Muscle of arm (tissue), 12 donors: ENCODE data around the gene NR6A1. TPM values are rescaled to one million over a fixed set of nuclear protein-coding genes. Genes with fewer than 3 reads are reported as not detected.

Experiments used
- DNase-seq: peaks from one replicate; pipeline ENCODE4 v3.0.0-alpha.2; 2013
- polyA plus RNA-seq, 12 donors: library from polyadenylated mRNA; unstranded; fragments of 120-200 nt; gene quantifications; one replicate each; pipeline ENCODE4 v1.2.1, GENCODE V29; 2013; ENCODE audit not compliant: insufficient read length in 12 of 12

The NR6A1 gene
- polyA plus RNA-seq, 12 donors: 0.62 to 2.4 (median 1.1) TPM; not detected in 1

DNA sequence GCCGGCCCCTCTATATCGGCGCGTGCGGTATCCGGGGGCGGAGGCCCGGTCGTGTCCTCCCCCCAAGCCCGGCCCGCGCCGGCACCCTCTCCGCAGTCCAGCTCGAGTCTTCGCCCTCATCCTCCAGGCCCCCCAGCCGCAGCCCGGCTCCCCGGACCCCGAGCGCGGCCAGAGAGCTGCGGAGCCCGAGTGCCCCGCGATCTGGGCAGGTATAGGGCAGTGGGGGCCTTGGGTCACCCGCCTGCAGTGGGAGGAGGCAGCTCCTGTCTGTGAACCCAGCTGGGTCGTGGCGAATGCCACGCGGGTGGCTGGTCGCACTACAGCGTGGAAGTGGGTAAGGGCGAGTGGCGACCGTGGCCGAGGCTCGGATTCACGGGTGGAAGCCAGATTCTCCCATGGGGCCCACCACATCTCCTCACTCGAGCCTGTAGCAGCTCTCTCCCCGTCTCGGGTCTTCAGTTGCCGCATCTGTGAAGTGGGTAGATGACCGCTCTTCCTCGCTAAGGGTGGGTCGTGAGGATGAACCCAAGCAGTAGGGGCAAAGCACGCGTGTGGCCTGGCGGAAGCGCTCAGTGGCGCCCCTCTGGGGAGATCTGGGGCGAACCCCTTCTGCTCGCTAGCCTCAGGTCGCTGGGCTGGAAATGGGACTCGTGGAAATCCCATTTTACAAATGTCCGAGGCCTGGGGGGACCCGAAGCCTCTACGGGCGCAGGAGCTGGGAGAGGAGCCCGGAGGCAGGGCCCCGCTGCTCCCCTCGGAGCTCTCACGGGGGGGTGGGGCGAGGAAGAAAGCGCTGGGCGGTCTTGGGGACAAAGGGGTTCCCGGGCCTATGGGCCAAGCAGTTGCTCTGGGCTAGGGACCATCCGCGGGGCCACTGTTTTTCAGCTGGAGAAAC, 265.9 kb downstream of the NR6A1 start:
- DNase-seq: no peak

DNA sequence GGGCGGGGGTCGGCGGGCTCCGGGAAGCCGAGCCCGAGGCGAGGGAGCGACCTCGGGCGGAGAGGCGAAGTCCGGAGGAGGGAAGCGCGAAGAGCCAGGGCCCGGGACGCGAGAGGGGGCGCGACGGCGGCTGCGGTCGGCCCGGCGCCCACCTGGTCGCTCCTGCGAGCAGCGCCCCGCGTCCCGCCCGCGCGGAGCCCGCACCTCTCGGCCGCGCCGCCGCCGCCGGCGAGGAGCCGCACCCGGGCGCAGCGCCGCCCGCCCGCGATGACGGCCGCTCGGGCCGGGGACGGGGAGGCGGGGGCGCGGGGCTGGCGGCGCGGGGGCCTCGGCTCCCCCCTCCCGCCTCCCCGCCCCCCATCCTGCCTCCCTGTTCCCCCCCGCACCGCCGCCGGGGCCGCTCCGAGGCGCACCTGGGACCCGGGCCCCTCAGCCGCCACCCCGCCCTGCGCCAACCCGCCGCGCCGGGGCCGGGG, 266.5 kb downstream of the NR6A1 start:
- DNase-seq: no peak

DNA sequence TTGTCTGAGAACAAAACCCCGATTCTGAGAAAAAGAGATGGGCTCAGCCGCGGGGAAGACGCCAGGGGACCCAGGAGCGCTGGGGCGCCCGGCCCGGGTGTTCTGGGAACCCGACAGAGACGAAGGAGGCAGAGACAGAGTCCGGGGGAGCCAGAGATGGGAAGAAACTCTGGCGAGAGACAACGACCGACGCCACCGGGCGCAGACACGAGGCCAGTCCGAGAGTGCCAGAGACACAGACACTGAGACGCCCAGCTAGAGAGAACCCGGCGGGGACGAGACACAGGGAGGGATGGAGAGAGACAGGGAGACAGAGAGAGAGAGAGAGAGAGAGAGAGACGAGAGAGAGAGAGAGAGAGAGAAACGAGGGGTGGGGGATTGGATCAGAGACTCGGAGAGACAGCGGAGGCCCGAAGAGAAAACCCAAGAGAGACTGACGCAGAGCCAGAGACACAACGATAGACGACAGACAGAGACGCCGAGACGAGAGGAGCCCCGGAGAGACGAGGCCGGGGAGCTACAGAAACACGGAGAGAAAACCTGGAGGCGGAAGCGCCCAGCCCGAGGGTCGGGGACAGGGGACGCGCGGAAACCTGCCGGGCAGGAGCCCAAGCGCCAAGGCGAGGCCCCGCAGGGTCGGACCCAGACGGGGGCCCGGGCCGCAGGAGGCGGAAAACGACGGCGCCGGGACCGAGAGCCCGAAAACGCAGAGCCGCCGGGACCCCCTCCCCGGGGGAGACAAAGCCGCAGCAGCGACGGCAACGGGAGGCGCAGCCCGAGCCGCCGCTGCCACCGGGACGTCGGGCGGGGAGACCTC, 267.2 kb downstream of the NR6A1 start:
- DNase-seq: peak; percentile 14

DNA sequence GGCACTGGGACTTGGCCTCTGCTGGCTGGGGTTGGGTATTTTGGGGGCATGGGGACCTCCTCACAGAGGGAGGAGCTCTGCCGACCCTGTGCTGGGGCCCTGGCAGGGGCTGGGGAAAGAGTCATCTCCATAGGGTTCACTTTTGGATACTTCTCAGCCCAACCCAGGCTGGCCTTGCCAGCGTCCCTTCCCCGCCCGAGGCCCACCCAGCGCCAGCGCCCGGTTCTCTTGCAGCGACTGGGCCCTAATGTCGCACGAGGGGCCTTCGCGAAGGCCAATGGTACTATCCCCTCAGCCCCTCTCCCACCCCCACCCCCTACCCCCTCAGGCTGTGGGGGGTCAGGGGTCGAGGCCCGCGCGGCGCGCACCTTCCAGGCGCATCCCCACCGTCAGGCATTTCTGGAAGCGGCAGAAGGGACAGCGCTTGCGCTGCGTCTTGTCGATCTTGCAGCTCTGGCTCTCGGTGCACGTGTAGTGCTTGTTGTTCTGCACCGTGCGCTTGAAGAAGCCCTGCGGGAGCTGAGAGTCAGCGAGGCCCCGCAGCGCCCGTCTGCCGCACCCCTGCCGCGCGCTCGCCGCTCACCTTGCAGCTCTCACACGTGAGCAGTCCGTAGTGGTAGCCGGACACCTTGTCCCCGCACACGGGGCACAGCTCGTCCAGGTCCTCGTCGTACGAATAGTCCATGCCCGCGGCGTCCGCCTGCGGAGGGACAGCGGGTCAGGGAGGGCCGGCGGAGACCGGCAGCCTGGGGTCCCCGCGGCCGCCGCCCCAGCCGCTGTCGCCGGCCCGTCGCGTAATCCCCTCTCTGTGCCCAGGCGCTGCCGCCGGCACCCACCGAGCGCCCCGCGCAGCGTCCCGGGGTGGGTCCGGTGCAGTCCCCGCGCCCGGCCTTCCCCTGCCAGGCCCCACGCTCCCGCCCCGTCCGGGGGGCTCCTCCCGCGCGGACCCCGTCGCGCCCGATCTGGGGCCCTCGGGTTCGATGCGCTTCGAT, 268.1 kb downstream of the NR6A1 start:
- no peak for DNase-seq

DNA sequence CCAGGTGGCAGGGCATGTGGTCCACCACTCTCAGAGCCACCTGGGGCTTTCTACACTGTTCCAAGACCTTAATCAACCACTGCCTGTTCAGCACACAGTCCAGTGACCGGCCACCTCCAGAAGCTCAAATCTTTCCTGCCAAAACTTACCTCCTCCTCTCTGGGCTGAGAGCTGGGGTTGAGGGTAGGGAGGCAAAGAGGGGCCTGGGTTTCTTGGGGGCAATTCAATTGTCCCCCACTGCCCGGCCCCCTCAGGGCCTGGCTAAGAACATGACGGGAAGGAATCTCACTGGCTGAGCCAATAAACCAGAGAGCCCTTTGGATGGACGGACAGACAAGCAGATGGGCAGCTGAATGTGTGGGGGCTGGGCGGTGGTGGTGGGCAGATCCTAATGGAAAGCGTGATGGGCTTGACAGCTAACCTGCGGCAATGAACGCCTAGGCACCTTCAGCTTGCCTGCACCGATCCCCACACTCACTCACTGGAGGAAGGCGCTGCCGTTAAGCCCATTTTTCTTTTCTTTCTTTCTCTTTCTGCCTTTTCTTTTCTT, 269.3 kb downstream of the NR6A1 start:
- DNase-seq: no peak

DNA sequence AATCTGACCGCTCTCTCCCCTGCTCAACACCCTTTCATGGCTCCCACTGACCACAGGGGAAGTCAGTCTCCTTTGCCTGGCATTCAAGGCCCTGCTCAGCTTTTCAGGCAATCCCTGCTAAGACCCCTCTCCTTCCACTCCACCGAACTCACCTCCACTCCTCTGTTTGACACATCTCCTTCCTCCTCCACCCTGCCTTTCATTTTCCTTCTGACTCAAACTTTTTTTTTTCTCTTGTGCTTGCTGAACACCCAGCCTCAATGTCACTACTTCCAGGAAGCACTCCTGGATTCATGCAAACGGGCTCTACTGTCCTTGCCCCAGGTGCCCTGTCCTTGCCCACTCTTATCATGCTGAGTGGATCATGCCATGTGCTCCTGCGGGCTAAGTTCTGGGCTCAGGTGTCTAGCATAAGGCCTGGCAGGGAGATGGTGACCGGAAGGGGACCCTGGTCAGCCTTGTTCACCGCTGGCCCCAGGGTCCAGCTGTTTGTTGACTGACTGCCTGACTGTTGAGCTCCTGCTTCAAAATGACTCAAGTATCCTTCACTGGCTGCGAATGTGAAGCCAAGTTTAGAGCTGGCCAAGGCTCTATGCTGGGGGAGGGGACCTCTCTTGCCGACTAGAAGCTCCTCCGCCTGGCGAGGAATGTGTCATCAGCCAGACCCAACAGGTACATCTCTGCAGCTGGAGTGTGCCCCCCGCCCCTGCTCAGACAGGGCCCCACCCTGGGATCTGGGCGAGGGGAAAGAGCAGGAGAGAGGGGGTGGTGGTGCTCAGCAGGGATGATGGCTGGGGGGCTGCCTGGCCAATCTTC, 270.1 kb downstream of the NR6A1 start:
- DNase-seq: no peak

DNA sequence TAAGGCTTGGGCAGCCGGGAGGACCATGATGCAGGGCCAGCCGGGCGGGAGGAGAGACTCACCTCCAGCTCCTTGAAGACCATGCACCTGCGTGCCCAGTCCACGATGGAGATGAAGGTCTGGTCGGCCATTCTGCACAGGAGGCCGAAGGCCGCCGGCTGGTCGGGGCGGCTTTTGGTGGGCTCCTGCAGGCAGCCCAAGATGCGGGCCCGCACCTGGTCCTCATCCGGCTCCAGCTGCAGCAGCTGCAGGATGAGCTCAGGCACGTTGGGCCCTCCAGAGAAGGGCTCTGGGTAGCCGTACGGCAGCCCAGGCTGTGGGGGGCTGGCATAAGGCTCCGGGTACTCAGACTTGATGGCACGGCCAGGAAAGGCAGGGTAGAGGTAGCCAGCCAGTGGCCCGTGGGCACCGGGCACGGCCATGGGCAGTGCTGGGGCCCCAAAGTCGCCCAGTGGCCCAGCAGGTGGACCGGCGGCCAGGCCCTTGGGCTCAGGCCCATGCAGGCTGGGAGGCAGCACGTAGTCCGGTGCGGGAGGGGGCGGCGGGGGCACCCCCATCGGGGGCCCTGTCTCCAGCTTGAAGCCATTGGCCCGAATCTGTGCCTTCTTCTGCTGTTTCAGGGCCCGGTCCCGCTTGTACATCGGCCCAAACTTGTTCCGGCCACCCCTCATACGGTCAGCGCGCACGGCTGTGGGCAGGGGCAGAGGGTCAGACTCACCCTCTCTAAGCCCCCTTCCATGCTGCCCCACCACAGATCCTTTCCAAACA, 270.9 kb downstream of the NR6A1 start:
- no peak for DNase-seq

DNA sequence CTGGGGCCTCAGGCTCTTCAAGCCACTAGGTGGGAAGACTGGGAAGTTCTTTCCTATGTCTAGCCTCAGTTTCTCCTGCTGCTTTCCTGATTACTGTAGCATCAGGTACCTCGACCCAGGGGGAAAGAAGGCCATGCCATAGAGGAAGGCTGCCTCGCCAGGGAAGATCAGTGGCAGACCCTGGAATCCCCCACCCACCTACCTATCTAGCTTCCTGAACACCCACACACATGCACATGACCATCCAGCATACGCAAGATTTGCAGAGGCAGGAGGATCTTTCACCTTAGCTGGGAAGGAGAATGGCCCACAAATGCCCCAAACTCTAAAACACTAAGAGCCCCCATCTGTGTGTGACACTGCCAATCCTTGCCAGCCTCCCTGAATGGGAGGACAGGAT, 271.9 kb downstream of the NR6A1 start:
- DNase-seq: no peak

DNA sequence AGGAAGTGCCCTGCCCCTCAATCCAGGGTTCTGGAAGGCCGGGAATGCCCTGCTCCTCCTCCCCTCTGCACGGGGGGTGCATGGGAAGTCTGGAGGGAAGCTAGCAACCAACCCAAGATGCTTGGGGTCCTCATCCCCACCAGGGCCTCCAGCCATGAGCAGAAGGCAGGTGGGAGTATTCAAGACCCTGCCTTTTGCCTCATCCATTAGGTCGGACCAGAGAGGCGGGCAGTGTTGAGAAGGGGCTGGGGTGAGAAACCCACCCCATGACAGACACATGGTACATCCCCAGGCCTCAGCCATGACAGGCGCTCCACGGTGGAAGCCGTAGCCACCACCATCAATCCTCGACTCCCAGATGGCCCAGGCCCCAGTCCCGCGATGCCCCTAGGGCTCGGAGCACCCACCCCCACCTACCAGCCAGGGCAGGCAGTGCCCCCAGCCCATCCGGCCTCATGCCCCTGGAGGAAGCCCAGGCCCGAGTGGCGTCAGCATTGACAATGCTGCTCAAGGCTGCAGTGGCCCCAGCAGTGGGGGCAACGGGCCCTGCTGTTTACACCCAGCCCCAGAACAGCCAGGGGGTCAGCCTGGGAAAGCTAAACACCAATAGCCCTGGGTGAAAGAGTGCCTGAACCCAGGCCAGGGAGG, 272.5 kb downstream of the NR6A1 start:
- no peak for DNase-seq

DNA sequence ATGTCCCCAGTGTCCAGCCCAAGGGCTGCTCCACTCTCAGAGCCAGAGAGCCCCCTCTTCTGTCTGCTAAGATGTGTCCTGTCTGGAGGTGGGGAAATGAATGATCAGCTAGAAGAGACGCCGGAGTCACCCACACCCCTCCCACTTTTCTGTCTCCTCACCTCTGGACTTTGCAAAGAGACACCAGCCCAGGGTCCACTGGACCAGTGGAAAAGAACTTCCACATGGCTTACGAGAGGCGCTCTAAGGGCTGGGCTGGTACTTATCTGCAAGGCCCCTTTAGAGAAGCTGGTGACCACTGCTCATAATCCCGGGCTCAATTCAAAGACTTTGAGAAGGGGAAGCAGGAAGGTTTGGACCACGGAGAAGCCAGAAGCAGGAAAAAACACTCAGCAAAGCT, 273.1 kb downstream of the NR6A1 start:
- no peak for DNase-seq

DNA sequence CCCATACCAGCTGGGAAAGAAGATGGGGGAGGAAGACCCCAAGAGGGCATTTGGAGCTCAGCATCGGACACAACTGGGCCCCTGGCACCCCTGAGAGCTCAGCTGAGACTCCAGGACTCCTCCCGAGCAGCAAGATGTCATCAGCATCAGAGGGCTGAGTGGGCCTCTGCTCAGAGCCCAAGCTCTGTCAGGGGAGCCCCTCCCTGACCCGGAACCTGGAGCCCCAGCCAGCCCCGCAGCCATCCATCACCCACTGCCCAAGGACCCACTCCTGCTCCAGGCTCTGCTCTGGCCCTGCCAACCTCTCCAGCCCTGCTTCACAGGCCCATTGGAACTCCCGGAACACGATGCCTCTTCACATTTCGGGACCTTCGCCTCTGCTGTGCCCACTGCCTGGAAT, 273.7 kb downstream of the NR6A1 start:
- DNase-seq: no peak

DNA sequence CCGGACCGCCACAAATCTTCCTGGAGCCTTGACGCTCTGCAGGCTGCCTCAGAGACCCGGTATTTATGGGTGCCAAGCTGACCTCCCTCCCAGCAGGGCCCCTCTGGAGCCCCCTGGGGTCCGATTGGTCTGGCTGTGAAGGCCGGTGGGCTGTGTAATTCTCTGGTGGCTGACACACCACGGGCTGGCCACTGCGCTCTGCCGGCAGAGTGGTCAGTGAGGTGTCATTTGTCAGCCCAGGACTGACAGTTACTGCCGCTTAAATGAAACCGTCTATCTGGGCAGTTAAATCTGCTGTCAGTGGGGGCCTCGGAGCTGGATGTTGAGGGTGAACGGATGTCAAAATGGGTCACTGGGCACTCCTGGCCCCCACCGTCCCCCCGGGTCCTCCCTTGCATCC, 274.6 kb downstream of the NR6A1 start:
- DNase-seq: no peak

DNA sequence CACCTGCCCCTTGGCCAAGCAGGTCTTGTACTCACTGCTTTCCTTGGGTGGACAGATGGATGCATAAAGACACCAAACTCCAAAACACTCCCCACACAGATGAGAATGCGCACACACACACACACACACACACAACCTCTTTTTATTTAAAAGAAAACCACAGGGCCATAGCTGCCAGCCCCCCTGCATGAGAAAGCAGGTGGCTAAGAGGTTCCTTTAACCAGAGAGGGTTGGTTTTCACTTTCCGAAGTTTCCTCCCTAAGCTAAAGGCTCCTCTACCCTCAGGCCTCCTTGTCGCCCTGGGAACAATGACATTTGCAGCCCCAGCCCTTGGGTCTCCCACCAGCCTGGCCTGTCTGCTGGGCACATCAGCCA, 275.0 kb downstream of the NR6A1 start:
- DNase-seq: no peak

DNA sequence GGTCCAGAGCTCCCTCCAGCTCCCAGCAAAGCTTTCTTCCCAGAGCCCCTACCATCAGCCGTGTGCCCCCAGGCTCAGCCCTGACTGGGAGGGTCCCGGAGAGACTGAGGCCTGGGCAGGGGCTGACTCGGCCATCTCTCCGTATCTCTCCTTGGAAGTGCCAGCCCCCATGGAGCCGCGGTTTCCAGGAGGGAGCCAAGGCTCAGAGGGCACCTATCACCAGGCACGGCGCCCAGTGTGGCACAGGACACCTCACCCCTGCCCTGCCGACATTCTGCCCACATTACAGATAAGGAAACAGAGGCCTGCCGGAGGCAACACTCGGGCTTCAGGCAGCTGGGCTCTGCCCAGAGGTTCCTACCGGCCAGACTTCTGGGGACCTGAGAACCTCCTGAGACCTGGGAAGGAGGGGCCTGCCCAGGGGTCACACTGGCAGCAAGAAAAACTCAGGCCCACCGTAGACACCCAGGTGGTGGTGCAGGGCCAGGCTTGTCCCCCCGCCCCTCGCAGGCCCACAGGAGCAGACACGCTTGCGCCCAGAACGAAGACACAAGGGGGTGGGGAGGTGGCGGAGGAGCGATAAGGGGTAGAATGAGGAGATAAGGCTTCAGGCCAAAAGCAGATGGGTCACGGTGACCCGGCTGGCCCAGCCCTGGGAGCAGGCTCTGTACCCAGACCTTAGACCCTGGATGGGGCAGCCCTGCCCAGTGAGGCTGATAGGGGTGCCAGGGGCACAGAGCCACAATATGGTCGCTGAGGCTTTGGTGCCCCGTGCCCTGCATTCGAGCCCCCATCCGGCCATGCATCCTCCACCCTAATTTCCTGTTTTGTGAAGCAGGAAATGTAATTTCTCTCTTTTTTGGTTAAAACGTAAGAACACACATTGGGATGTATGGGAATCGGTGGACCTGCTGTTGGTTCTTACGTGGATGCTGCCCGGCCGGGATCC, 275.7 kb downstream of the NR6A1 start:
- no peak for DNase-seq

DNA sequence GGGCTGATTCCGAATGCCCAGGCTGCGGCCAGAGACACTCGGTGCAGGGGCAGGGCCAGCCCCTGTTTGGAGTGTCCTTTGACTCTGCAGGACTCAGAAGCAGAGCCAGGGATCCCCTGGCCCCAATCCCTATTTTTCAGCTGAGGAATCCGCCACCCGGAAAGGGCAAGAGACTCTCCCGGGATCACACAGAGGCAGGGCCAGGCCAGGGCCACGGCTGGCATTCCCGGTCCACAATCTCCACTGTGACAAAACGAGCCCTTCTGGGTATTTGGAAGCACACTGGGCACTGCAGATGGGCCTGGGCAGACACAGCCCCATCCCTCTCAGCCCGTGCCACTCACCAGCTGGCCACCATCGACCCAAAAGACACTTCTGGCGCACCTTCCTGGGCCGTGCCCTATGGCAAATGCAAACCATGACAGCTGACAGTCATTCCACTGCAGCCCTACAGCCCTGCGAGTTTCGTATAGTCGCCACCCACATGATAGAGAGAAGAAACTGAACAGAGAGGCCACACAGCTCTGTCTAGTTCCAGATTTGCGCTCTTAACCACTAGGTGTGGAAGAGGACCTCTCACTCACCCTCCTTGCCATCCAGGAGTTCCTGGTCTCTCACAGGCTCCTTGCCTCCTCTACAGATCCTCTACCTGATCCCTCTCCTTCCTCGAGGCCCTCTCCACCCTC, 277.2 kb downstream of the NR6A1 start:
- DNase-seq: no peak

DNA sequence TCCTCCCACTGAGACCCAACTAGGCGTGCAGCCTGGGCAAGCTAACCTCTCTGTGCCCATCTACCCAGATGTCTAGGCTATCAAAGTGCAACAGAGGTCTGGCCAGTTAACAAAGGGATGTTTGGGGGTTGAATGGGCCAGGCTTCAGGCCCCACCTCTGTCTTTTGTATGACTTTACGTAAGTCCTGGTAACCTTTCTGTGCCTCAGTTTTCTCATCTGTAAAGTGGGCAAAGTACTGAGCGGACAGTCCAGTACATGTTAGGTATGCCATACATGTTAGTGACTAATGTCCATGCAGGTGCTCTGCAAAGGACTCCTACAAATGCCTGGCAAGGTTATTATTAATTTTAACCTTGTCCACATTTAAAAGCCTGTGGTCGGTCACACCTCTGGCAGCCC, 277.9 kb downstream of the NR6A1 start:
- DNase-seq: no peak

DNA sequence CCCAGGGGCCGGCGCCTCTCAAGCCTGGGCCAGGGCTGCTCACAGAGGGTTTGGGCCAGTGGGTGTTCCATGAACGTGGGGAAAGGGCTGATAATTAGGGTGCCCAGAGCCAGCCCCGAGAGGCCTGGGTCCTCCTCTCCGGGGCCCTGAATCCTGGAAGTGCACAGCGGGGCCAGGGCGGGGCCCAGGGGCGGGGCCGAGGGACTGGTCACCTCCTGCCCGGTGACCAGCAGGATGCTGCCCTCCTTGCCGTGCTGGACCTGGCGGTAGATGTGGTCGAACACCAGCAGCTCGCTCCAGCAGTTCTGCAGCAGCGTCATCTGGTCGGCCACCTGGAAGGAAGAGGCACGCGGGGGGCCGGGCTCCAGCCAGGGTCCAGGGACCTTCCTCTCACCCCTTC, 278.3 kb downstream of the NR6A1 start:
- no peak for DNase-seq
